ENCODE results near the gene CD226.

GRCh38 chr18:69945220-69946114, 2.2 kb downstream of the CD226 start:
- no peak for TF ChIP-seq POLR2A (IDR thresholded peaks at IDR 0.05)
- TF ChIP-seq, protein P1, sequence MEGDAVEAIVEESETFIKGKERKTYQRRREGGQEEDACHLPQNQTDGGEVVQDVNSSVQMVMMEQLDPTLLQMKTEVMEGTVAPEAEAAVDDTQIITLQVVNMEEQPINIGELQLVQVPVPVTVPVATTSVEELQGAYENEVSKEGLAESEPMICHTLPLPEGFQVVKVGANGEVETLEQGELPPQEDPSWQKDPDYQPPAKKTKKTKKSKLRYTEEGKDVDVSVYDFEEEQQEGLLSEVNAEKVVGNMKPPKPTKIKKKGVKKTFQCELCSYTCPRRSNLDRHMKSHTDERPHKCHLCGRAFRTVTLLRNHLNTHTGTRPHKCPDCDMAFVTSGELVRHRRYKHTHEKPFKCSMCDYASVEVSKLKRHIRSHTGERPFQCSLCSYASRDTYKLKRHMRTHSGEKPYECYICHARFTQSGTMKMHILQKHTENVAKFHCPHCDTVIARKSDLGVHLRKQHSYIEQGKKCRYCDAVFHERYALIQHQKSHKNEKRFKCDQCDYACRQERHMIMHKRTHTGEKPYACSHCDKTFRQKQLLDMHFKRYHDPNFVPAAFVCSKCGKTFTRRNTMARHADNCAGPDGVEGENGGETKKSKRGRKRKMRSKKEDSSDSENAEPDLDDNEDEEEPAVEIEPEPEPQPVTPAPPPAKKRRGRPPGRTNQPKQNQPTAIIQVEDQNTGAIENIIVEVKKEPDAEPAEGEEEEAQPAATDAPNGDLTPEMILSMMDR (IDR thresholded peaks at IDR 0.05) = no peak
- TF ChIP-seq POLR2AphosphoS5 (IDR thresholded peaks at IDR 0.05) = no peak

Data from suprapubic skin (tissue), 4 donors.